Measurements from ENCODE around the gene GPC6.
"Not testable (repeated sequence)": the region's sequence is repeated elsewhere in the genome, so short reads cannot be mapped to it uniquely, and the experiment has no call there.

GPC6 gene

DNA sequence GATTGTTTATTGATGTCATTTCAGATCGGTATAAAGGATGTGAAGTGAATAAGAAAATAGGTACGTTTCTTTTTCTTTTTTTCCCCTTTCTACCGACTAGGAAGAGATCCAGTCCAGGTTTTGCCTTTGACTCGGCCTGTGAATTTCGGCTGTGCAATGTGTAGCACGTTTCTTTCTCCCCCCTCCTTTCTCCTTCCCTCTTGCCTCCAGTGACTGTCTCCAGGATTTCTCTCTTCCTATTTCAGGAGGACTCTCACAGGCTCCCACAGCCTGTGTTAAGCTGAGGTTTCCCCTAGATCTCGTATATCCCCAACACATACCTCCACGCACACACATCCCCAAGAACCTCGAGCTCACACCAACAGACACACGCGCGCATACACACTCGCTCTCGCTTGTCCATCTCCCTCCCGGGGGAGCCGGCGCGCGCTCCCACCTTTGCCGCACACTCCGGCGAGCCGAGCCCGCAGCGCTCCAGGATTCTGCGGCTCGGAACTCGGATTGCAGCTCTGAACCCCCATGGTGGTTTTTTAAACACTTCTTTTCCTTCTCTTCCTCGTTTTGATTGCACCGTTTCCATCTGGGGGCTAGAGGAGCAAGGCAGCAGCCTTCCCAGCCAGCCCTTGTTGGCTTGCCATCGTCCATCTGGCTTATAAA, at the start of gene GPC6:
TSS of gene GPC6 (plus strand) at position 185 of the 657 bp plus-strand sequence.
- no peak for DNase-seq (ENCODE audit: low read depth in 2 of 2)

DNA sequence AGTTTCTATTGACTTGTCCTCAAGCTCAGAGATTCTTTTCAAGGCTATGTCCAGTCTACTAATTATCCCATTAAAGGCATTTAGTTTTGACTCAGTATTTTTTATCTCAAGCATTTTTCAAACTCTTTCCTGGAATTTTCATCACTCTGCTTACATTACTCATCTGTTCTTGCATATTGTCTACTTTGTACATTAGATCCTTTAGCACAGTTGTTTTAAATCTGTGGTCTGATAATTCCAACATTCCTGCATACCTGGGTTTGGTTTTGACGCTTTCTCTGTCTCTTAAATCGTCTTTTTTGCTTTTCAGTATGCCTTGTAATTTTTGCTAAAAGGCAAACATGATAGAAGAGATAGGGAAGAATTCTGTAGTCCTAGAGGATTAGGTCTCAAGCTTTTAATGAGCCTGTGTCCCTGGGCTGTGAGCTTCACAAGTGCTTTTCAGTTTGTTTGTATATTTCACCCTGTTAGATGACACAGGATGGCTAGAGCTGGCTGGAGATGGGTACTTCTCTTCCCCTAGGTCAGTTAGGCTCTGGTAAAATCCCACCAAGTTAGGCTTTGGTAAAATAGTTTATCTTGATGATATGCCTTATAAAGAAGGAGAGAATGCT, 46.1 kb upstream of the GPC6 start:
- DNase-seq (ENCODE audit: low read depth in 2 of 2), result no peak

DNA sequence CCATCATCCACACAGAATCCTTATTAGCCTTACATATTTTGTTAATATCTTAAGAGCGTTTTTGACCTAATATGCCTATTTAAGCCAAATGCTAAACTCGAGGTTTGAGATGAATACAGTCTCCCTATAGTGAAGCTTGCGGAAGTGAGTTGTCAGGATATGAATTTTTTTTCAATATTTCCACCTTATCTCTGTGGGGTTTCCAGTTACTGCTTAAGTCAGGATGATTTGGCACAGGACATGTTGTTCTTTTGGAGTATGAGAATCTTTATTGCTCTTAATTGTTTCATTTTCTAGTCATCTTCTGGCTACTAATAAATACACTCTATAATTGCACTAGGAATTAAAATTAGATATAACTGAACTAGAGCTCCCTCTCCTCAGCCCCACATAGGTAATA, 44.2 kb upstream of the GPC6 start:
- no peak for DNase-seq (ENCODE audit: low read depth in 2 of 2)

DNA sequence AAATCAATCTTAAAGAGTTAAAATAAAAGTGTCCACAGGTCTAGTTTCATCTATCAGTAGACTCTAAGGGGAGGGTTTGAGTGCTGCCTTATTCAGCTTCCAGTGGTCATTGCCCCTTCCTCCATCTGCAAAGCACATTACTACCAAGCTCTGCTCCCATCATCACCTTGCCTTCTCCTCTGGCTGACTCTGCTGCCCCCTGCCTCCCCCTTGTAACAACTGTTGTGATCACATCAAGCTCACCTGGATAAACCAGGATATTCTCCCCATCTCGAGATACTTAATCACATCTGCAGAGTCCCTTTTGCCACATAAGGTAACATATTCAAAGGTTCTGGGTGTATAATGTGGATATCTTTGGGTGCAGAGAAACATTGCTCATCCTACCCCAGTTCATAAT, 43.3 kb upstream of the GPC6 start:
- no peak for DNase-seq (ENCODE audit: low read depth in 2 of 2)

DNA sequence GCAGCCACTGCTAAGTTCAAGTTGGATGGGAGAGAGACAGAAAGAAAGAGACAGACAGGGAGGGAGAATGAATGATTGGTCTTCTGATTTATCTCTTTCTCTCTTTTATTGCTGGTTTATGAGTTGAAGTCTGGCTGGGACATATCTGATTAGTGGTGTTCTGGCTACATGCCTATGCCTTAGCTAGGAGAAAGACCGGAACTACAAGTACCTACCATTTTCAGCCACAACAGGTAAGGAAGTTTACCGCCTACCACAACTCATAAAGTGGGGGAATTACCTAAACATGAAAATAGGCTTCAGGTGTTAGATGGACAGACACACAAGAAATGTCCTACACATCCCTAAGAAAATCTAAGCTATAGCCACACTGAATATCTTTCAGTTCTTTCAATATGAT, 36.6 kb upstream of the GPC6 start:
- no peak for DNase-seq (ENCODE audit: low read depth in 2 of 2)

DNA sequence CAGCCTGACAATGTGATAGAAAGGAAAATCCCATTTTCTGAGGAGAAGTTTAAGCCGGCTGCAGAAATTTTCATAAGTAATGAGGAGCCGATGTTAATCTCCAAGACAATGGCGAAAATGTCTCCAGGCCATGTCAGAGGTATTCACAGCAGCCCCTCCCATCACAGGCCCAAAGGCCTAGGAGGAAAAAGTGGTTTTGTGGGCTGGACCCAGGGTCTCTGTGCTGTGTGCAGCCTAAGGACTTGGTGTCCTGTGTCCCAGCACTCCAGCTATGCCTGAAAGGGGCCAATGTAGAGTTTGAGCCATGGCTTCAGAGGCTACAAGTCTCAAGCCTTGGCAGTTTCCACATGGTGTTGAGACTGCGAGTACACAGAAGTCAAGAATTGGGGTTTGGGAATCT, 32.9 kb upstream of the GPC6 start:
- no peak for DNase-seq (ENCODE audit: low read depth in 2 of 2)

DNA sequence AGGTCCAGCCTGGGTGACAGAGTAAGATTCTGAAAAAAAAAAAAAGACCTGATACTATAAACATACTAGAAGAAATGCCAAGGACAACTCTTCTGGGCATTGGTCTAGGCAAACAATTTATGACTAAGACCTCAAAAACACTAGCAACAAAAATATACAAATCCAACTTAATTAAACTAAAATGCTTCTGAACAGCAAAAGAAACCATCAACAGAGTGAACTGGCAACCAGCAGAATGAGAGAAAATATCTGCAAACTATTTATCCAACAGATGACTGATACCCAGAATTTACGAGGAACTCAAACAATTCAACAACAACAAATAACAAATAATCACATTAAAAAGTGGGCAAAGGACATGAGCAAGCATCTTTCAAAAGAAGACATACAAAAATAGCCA, 26.8 kb upstream of the GPC6 start:
- no peak for DNase-seq (ENCODE audit: low read depth in 2 of 2)

DNA sequence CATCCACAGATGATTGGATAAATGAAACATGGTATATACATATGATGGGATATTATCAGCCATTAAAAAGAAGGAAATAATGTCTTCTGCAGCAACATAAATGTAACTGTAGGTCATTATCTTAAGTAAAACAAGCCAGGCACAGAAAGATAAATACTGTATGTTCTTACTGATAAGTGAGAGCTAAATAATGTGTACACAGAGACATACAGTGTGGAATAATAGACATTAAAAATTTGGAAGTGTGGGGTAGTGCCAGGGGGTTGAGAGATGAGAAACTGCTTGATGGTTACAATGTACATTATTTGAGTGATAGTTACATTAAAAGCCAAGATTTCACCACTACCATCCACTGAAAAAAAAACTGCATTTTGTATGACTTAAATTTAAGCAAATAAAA, 26.0 kb upstream of the GPC6 start:
- no peak for DNase-seq (ENCODE audit: low read depth in 2 of 2)

DNA sequence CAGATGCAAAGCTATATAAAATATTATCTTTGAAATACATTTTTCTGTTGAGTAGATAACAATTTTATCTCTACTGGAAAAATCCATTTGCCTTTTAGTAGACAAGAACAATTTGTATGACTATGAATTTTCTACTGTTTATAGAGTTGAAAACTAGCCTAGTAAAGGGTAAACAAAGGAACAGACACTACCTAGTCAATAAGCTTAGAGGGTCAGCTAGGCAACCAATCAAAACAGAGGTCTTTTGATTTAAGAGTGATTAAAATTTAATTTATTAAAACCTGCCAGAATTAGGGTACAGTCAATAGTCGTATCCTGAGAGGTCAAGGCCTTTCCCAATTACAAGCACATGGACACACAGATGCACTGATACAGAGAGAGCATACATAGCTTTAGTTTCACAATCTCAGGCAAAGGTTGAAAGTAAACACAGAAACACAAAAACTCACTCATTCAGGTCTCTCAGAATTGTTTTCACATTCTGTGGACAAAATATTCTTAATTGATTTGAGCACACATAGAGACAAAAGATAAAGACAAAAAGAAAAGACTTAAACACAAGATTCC, 24.5 kb upstream of the GPC6 start:
- DNase-seq (ENCODE audit: low read depth in 2 of 2), result no peak

DNA sequence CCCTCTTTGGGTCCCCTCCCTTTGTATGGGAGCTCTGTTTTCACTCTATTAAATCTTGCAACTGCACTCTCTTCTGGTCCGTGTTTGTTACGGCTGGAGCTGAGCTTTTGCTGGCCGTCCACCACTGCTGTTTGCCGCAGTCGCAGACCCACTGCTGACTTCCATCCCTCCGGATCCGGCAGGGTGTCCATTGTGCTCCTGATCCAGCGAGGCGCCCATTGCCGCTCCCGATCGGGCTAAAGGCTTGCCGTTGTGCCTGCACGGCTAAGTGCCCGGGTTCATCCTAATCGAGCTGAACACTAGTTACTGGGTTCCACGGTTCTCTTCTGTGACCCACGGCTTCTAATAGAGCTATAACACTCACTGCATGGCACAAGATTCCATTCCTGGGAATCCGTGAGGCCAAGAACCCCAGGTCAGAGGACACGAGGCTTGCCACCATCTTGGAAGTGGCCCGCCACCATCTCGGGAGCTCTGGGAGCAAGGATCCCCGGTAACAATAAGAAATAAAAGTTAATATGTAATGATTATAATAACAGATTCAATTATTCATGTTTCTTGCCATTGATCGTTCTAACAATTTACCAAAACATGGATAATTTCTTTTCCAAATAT, 19.7 kb upstream of the GPC6 start:
- DNase-seq (ENCODE audit: low read depth in 2 of 2), result not testable (repeated sequence)

DNA sequence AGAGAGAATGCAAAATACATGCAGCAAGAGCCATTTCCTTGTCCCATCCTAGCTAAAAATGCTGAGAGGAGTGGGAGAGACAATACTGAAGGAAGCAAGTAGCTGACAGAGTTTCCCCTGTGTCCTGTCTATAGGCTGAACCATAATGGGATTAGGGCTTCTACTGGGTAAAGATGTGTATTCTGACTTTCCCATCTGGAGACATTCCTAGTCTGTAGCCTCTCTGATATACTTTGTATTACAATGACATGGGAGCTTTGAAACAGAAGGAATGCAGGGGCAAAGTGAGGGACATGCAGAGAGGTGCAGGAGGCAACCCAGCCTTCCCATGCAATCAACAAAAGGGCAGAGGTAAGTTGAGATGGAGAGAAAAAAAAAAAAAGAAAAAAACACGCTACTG, 10.5 kb upstream of the GPC6 start:
- no peak for DNase-seq (ENCODE audit: low read depth in 2 of 2)

DNA sequence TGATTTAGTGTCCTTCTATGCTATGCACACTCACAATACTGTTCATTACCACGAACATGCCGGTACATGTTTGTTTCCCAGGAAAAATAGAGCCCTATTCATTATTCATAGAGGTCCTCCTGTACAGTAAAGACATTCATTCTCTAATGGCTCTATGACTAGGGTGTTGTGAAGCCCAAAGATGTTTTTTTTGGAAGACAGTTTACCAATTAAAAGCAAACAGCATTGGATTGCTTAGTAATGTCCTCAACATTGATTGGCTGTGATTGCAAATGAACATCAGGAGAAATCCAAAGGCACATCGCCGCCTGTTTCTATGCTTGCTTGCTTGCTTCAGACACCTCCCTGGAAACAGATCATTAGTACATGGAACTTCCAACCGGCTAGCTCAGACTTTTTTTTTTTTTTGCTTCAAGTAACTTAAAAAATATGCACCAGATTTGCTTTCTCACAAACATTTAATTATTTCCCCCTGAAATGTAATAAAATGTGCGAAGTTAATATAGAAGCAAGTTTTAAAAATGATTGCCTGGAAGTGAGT, 8.8 kb upstream of the GPC6 start:
- DNase-seq (ENCODE audit: low read depth in 2 of 2), result no peak

DNA sequence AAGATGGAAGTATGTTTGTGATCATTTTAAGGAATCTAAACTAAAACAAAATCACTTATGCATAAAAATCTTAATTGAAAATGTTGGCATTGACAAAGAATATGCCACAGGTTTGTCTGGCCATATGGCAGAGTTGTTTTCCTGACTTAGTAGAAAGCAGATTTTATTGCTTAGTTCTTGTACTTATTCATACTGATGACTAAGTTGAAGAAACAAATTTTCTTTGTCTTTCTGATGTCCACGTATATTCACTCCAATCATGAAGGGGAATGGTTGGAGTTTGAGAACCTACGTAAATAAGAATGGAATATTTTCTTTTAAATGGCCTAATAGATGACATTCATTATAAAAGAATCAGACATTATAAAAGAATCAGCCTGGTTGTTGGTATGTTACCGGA, 8.0 kb upstream of the GPC6 start:
- no peak for DNase-seq (ENCODE audit: low read depth in 2 of 2)

DNA sequence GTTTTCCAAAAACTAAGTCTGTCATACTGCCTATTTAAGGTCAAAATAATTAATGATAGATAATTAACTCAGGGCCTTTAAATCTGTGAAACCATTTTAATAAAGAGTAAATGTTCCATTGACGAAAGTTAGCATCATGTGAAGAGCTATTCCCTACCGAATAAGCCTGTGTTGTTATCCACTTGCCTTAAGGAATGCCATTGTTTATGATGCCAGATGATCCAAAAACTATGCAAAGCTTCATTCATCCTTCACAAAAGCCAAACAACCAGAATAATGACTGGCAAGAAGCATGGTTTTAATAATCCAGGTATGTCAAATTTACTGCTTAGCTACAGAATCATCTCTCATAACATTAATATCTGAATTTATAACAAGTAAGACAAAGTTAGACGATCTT, 6.5 kb upstream of the GPC6 start:
- no peak for DNase-seq (ENCODE audit: low read depth in 2 of 2)

DNA sequence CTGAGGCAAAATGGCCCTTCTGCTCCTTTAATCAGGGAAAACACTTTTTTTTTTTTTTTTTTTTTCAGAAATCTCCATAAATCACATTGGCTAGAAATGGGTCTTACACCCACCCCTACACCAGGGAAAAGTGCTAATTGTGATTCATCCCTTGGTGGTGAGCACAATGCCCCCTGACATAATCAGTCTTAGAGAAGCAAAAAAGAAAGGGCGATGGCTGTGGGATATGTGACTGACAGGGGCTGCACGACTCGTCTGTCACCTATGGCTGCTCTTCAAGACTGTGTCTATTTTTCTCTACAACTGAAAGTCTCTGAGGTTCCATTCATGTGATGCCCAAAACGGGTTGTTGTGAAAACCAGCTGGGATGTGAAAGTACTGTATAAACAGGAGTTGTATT, 3.6 kb upstream of the GPC6 start:
- no peak for DNase-seq (ENCODE audit: low read depth in 2 of 2)

DNA sequence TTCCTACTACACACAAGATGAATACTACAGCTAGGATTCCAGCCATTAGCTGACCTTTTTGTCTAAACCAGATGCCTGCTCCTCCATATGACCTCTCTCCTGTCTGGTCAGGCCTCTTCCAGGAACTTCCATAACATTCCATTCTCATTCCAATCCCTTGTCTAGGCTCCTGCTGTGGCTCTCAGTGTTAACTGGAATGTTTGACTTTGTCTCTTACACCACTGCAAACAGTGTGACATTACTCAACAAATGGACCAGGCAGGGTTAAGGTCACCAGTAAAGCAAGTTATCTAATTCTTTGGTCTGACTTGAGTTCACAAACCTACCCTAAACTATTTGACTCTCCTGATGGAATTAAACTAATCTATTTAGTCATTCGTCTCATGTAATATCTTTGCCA, 2.1 kb upstream of the GPC6 start:
- DNase-seq (ENCODE audit: low read depth in 2 of 2), result no peak

DNA sequence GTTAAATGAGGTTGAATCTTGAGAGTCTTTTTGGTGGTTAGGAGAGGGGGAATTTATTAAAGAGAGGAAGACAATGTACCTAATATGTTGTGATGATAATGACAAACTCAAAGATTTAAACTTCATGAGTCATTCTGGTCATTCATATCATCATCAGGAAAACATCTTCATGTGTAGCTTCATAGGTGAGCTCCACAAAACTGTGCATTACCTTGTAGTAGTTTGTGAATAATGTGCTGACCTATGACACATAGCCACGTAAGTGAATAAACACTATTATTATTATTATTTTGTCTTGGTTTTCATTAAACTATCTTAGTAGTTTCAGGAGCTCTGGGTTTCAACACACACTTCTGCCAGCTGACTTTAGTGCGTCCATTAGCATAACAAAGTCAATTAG, 997 bp upstream of the GPC6 start:
- no peak for DNase-seq (ENCODE audit: low read depth in 2 of 2)

DNA sequence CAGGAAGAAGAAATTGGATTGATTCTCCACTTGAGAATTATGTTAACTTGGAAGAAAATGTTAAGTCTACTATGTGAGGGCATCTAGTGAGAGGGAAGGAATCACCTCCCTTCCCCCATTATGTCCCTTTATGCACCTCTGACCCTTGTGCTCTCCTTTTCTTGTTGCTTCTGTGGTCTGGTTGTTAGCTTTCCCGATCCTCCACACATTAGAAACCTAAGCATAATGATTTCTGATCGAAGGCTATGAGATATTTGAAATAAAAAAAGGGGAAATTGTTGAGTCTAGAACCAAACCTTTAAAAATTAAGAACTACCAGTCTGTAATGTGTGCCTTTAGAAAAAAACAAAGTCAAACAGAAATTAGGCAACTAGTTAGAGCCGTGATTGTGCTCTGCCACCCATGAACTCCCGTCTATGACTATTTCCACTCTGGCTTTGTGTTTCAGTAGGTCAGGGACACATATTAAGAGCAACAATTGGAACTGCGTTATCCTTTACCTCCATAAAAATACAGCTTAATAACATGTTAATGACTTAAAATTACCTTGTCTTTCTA, 463 bp upstream of the GPC6 start:
- no peak for DNase-seq (ENCODE audit: low read depth in 2 of 2)

DNA sequence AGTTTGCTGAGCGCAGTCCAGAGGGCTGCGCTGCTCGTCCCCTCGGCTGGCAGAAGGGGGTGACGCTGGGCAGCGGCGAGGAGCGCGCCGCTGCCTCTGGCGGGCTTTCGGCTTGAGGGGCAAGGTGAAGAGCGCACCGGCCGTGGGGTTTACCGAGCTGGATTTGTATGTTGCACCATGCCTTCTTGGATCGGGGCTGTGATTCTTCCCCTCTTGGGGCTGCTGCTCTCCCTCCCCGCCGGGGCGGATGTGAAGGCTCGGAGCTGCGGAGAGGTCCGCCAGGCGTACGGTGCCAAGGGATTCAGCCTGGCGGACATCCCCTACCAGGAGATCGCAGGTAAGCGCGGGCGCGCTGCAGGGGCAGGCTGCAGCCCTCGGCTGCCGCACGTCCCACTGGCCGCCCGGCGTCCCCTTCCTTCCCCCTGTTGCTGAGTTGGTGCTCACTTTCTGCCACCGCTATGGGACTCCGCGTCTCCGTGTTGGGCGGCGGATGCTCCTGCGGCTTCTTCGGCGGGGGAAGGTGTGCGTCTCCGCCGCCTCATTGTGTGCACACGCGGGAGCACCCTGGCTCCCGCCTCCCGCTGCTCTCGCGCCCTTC, 772 bp downstream of the GPC6 start:
- no peak for DNase-seq (ENCODE audit: low read depth in 2 of 2)

DNA sequence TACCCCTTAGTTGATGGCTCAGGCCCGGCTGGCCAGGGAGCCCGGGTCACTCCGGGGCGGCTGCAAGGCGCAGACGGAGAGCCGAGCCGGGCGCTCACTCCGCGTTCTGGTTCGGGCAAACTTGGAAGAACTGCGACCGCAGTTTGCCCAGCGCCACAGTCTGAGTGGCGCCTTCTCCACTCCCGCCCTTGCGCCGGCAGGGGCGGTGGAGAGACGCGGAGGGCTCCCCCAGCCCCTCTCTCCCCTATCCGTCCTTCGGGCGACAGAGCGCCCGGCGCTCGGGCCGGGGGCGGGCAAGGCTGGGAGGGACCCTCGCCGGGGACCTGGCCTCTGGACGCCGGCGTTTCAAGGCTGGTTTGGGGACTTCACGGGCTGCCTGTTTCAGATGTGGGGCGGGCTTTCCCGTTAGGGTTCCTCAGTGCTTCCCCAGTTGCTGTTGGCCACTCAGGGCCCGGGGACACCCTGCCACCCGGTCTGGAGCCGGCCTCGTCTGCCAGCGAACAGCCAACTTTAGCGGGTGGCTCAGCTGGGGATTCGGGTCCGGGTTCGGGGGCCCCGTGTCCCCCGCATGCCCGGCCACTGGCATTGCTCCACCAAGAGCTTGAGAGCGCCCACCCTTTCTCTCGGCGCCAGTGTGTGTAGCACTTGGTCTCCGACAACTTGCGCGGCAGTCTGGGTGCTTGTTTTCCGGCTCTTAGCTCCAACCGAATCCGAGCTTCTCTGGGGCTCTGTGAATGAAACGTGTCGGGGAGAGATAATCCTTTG, 1.5 kb downstream of the GPC6 start:
- DNase-seq (ENCODE audit: low read depth in 2 of 2), result no peak

DNA sequence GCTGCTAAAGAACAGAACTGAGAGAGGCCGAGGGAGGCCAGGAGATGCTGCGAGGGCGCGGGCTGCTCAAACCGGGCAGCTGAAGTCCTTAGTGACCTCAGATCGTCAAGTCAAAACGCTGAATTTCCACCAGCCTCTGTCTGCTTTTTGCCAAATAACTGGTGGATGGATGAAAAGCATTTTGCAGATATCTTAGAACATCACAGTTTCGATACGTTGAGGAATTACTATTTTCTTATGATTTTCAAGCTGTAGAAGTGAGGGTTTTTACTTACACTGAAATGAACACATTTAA, 2.0 kb downstream of the GPC6 start:
- no peak for DNase-seq (ENCODE audit: low read depth in 2 of 2)
